Upper lobe of left lung (tissue), 4 donors: ENCODE results near the gene RPS24.

Experiments
- CTCF ChIP-seq, 6 experiments: fragments of 450-650 bp in 4 of 6; fragments of 200-600 bp in 2 of 6; sonication (generic) in 2 of 6; IDR thresholded peaks; one replicate each; pipeline ENCODE4 v1.5.1; 2016 to 2019; ENCODE audit warnings: antibody characterized with exemption in 6 of 6
- EP300 ChIP-seq, 4 donors: sonication (generic); formaldehyde crosslinking; IDR thresholded peaks; one replicate each; pipeline ENCODE4 v1.5.1; 2017; ENCODE audit warnings: antibody characterized with exemption in 4 of 4, control low read depth in 2 of 4
- POLR2A ChIP-seq, 4 donors: fragments of 450-650 bp; IDR thresholded peaks; one replicate each; pipeline ENCODE4 v1.5.1; 2016 to 2017; ENCODE audit warnings: antibody characterized with exemption in 4 of 4, mild to moderate bottlenecking in 2 of 4
- POLR2AphosphoS5 ChIP-seq, 2 donors: sonication (generic); formaldehyde crosslinking; IDR thresholded peaks; one replicate each; pipeline ENCODE4 v1.5.1; 2017; ENCODE audit warnings: antibody characterized with exemption in 2 of 2

DNA sequence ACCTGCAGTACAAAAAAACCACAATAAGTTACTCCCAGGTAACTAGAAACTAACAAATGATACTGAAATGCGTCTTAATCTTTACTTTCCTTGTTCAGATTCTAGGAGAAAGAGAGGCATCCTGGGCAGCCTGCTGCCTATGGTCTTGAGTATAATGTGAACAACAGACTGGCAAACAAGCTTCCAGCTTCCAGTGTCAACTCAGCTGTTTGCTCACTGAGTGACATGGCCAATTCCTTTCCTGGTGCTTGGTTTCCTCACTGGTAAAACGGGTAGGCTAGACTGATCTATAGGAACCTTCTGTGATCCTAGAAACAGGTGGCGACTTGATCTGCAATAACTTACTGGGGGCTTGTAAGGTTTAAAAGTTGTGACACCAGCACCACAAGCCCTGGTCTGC, 14.4 kb upstream of the RPS24 start:
- TF ChIP-seq CTCF (IDR thresholded peaks at IDR 0.05) (no peak), POLR2AphosphoS5 (IDR thresholded peaks at IDR 0.05) (no peak), POLR2A (IDR thresholded peaks at IDR 0.05) (no peak), EP300 (IDR thresholded peaks at IDR 0.05) (no peak)
